ENCODE results near the gene UBL4A.
A peak's percentile ranks its signal among the peaks of the same experiment; 100 is the strongest.

UBL4A gene

GRCh38 chrX:154482786-154483185, 3.6 kb downstream of the UBL4A start:
- DNase-seq (ENCODE audit: low read depth) = no peak

- no peak for DNase-seq (ENCODE audit: low read depth)
Observed at GRCh38 chrX:154481911-154482601, 4.4 kb downstream of the UBL4A start.

GRCh38 chrX:154481195-154481594, 5.2 kb downstream of the UBL4A start:
- no peak for DNase-seq (ENCODE audit: low read depth)

- peak; percentile 88 for DNase-seq (ENCODE audit: low read depth)
Observed at GRCh38 chrX:154478728-154479622, 7.4 kb downstream of the UBL4A start, which contains the start of gene LAGE3. Gene LAGE3, minus strand, starts transcription at chrX:154479281. Its CDS starts 366 bp downstream, at chrX:154478915.

- DNase-seq (ENCODE audit: low read depth) = no peak
Observed at GRCh38 chrX:154477891-154478477, 8.4 kb downstream of the UBL4A start.

- DNase-seq (ENCODE audit: low read depth) = no peak
Observed at GRCh38 chrX:154476821-154477220, 9.6 kb downstream of the UBL4A start.

GRCh38 chrX:154473683-154474082, 12.7 kb downstream of the UBL4A start:
- DNase-seq (ENCODE audit: low read depth) = no peak

- DNase-seq (ENCODE audit: low read depth) = no peak
Observed at GRCh38 chrX:154472685-154473632, 13.5 kb downstream of the UBL4A start.

- no peak for DNase-seq (ENCODE audit: low read depth)
Observed at GRCh38 chrX:154471839-154472684, 14.4 kb downstream of the UBL4A start.

GRCh38 chrX:154470914-154471568, 15.4 kb downstream of the UBL4A start:
- DNase-seq (ENCODE audit: low read depth) = no peak

GRCh38 chrX:154470434-154470833, 16.0 kb downstream of the UBL4A start:
- DNase-seq (ENCODE audit: low read depth) = no peak

GRCh38 chrX:154469880-154470279, 16.5 kb downstream of the UBL4A start:
- no peak for DNase-seq (ENCODE audit: low read depth)

- no peak for DNase-seq (ENCODE audit: low read depth)
Observed at GRCh38 chrX:154469114-154469513, 17.3 kb downstream of the UBL4A start.

GRCh38 chrX:154468217-154468616, 18.2 kb downstream of the UBL4A start:
- DNase-seq (ENCODE audit: low read depth) = no peak

GRCh38 chrX:154467556-154467955, 18.9 kb downstream of the UBL4A start:
- no peak for DNase-seq (ENCODE audit: low read depth)

- DNase-seq (ENCODE audit: low read depth) = no peak
Observed at GRCh38 chrX:154466907-154467306, 19.5 kb downstream of the UBL4A start.

- DNase-seq (ENCODE audit: low read depth) = no peak
Observed at GRCh38 chrX:154466036-154466435, 20.4 kb downstream of the UBL4A start.

GRCh38 chrX:154465601-154466000, 20.8 kb downstream of the UBL4A start:
- DNase-seq (ENCODE audit: low read depth) = no peak

GRCh38 chrX:154464806-154465365, 21.5 kb downstream of the UBL4A start:
- DNase-seq (ENCODE audit: low read depth) = no peak
